HEK293T (cell line): ENCODE data around the gene KIAA1217.

ENCODE experiments used
- BHLHE40 ChIP-seq: fragments of 450-650 bp; IDR thresholded peaks from 2 replicates; pipeline ENCODE4 v1.6.1; 2016; ENCODE audit warnings: mild to moderate bottlenecking, moderate library complexity, borderline replicate concordance
- L3MBTL2 ChIP-seq: fragments of 450-650 bp; conservative IDR thresholded peaks from 2 replicates; pipeline ENCODE4 v1.6.1; 2016; ENCODE audit warnings: mild to moderate bottlenecking
- SP1 ChIP-seq: fragments of 450-650 bp; IDR thresholded peaks from 2 replicates; pipeline ENCODE4 v1.6.1; 2017
- SUZ12 ChIP-seq: fragments of 450-650 bp; IDR thresholded peaks from 2 replicates; pipeline ENCODE4 v1.6.1; 2016; ENCODE audit warnings: mild to moderate bottlenecking
- TARDBP ChIP-seq: fragments of 450-650 bp; IDR thresholded peaks from 2 replicates; pipeline ENCODE4 v1.6.1; 2016

- TF ChIP-seq TARDBP (no peak), SUZ12 (no peak), SP1 (no peak), BHLHE40 (no peak), L3MBTL2 (no peak)
Measured at GRCh38 chr10:24493165-24493564, 284.2 kb downstream of the KIAA1217 start.
